Psoas muscle (tissue), 8 donors: ENCODE results near the gene HS3ST3A1. TPM values are rescaled to one million over a fixed set of nuclear protein-coding genes. Genes with fewer than 3 reads are reported as not detected.

Experiments used
- ATAC-seq, 4 donors: fragments of 200-7000 bp; cut with Tn5 transposase; one replicate each; pipeline ENCODE4 v1.9.1; 2020; ENCODE audit warnings: moderate library complexity in 3 of 4, mild to moderate bottlenecking in 2 of 4
- DNase-seq, 2 donors: peaks; one replicate each; pipeline ENCODE4 v3.0.0-alpha.2; 2020
- H3K27ac ChIP-seq: fragments of 200-600 bp; one replicate; pipeline ENCODE4 v1.8.0; 2022
- H3K27me3 ChIP-seq, 3 donors: fragments of 200-600 bp in 1 of 3; one replicate each; pipeline versions ENCODE4 v1.6.1 to v1.8.0; 2013 to 2022; ENCODE audit warnings: low read length in 2 of 3, mild to moderate bottlenecking in 2 of 3, moderate library complexity in 1 of 3; ENCODE audit not compliant: insufficient read depth in 3 of 3
- H3K36me3 ChIP-seq, 2 donors: fragments of 200-600 bp in 1 of 2; one replicate each; pipeline versions ENCODE4 v1.6.1 to v1.8.0; 2013 to 2022; ENCODE audit warnings: low read depth in 1 of 2, mild to moderate bottlenecking in 1 of 2, moderate library complexity in 1 of 2; ENCODE audit not compliant: insufficient read depth in 1 of 2
- H3K4me1 ChIP-seq: fragments of 200-600 bp; one replicate; pipeline ENCODE4 v1.8.0; 2022
- H3K4me3 ChIP-seq: fragments of 200-600 bp; one replicate; pipeline ENCODE4 v1.8.0; 2022; ENCODE audit warnings: mild to moderate bottlenecking
- H3K9me3 ChIP-seq: fragments of 200-600 bp; one replicate; pipeline ENCODE4 v1.8.0; 2022
- WGBS, 3 donors: extraction: QIAGEN DNeasy Blood & Tissue Kit; methylation state at CpG; one replicate each; pipeline versions ENCODE4 v1.1.6 to v1.1.7; 2013; 5-methylcytosine and 5-hydroxymethylcytosine counted together
- intact Hi-C, 2 donors: fragments of 100-400 bp; cut with DNase I; formaldehyde crosslinking; loops; one replicate each; pipeline versions ENCODE4 v1.11.0 to v1.14.2; 2022
- polyA plus RNA-seq, 3 donors: library from polyadenylated mRNA; stranded (reverse); fragments of 200-250 nt; gene quantifications; one replicate each; pipeline ENCODE4 v1.2.3, GENCODE V29; 2013
- total RNA-seq, 4 donors: library from RNA; stranded (reverse); fragmentation: NEBNext Ultra II Directional in 2 of 4; extraction: Animal tissue kit (Norgen Biotek cat#: 25700) in 2 of 4; gene quantifications; one replicate each; pipeline versions ENCODE4 v1.2.1 to v1.2.4, GENCODE V29; 2021 to 2023
- TF ChIP-seq, protein P1 (sequence below): fragments of 200-600 bp; IDR thresholded peaks from one replicate; pipeline ENCODE4 v1.8.0; 2022; ENCODE audit warnings: antibody characterized with exemption
- donor health status: healthy with polysubstance abuse.
- donor health status: DM: no; HTN: no; CAD: no; lungs with moderate emphysema.
- donor health status: Bipolar disorder and iron deficiency.
- donor health status: healthy.
- donor health status: DM: yes; HTN: yes; CAD: no.
- donor health status: DM: no; HTN: no; CAD: no.
- donor health status: DM: no; HTN: no; CAD: no.
- donor health status: DM: yes; HTN: yes; CAD: no.

HS3ST3A1 gene
- total and polyA plus RNA-seq, 7 donors, result 0.13 to 0.64 (median 0.44) TPM; not detected in 2

DNA sequence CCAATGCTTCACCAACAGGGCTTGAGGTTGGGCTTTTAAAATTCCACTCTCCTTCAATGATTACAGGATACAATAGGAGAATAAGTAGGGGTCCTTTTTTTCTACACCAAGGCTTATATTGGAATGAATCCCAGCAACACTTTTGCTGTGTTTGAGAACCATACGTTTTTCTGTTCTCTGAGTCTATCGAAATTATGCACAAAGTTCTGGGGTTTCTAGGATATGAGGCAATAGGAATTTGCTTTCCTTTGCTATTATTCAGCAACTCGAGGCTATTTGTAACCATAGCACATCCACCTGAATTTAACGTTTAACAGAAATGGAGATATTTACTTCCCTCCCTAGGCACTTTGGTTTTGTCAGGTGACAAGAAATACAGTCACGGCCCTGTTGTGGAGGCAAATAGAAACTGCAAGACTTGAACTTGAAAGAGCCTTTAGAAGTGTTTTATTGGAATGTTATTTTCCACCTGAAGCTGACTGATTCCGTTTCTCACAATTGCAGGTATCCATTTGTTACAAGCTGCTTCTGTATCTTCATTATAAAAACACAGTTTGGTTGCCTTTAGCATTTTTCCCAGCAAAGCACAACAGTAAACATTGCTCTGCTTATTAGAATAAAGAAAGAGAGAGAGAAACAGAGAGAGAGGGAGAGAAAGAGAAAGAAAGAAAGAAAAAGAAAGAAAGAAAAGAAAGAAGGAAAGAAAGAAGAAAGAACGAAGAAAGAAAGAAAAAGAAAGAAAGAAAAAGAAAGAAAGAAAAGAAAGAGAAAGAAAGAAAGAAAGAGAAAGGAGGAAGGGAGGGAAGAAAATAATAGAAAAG is 109.6 kb downstream of the HS3ST3A1 start:
- no peak overlapping the region for H3K27ac ChIP-seq
- DNase-seq (no peak), ATAC-seq (no peak)
- no peak overlapping the region for H3K4me3 ChIP-seq
- no peaks in the 10 kb centered on the region for H3K36me3 ChIP-seq
- H3K4me1 ChIP-seq, result no peaks in the 10 kb centered on the region
- no peaks in the 10 kb centered on the region for H3K27me3 ChIP-seq
- TF ChIP-seq, protein P1, sequence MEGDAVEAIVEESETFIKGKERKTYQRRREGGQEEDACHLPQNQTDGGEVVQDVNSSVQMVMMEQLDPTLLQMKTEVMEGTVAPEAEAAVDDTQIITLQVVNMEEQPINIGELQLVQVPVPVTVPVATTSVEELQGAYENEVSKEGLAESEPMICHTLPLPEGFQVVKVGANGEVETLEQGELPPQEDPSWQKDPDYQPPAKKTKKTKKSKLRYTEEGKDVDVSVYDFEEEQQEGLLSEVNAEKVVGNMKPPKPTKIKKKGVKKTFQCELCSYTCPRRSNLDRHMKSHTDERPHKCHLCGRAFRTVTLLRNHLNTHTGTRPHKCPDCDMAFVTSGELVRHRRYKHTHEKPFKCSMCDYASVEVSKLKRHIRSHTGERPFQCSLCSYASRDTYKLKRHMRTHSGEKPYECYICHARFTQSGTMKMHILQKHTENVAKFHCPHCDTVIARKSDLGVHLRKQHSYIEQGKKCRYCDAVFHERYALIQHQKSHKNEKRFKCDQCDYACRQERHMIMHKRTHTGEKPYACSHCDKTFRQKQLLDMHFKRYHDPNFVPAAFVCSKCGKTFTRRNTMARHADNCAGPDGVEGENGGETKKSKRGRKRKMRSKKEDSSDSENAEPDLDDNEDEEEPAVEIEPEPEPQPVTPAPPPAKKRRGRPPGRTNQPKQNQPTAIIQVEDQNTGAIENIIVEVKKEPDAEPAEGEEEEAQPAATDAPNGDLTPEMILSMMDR, result no peak
- H3K9me3 ChIP-seq, result no peaks in the 10 kb centered on the region
- 65 to 80% (median 67%) methylated on average over 7 of the region's 7 CpGs for WGBS, 3 donors
- intact Hi-C loops, result no loop called here

GRCh38 chr17:13491491-13491890 is 110.2 kb downstream of the HS3ST3A1 start:
- 87 to 98% (median 96%) methylated on average over 1 of the region's 1 CpG for WGBS, 3 donors
- DNase-seq (no peak), ATAC-seq (no peak)
- intact Hi-C loops, result no loop called here
- Histone ChIP-seq H3K27ac (no peak overlapping the region), H3K36me3 (no peaks in the 10 kb centered on the region), H3K4me1 (no peaks in the 10 kb centered on the region), H3K9me3 (no peaks in the 10 kb centered on the region), H3K4me3 (no peak overlapping the region), H3K27me3 (no peaks in the 10 kb centered on the region)
- TF ChIP-seq, protein P1, result no peak

DNA sequence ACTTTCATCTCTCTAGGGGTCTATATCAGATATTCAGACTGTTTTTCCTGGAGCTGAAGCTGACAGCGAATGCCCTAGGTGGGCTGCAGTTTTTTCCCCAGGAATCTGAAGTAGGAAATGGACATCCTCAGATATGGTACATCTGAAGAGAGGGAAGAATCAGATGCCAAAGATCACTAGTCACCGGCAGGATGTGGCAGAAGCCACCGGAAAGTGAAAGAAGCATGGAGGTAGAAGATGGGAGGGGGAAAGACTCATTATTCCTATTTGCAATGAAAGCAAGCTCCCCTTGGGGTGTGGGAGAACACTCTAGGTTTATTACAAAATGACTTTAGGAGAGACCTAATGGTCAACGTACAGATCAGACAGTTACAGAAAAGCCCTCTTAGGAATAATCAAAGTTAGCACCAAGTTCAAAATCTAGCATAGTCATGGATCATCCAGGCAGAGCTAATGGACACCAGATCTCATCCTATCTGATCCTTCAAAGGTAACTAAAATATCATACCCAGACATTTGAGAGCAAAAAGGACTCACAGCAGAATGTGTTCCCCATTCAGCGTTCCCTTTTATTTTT is 110.7 kb downstream of the HS3ST3A1 start:
- H3K4me1 ChIP-seq, result no peaks in the 10 kb centered on the region
- H3K9me3 ChIP-seq, result no peaks in the 10 kb centered on the region
- H3K4me3 ChIP-seq, result no peak overlapping the region
- WGBS, 3 donors, result 70 to 80% (median 79%) methylated on average over 5 of the region's 5 CpGs
- no peak for ATAC-seq
- no peak overlapping the region for H3K27ac ChIP-seq
- intact Hi-C loops, result no loop called here
- no peaks in the 10 kb centered on the region for H3K36me3 ChIP-seq
- no peak for DNase-seq
- TF ChIP-seq, protein P1, result no peak
- no peaks in the 10 kb centered on the region for H3K27me3 ChIP-seq

DNA sequence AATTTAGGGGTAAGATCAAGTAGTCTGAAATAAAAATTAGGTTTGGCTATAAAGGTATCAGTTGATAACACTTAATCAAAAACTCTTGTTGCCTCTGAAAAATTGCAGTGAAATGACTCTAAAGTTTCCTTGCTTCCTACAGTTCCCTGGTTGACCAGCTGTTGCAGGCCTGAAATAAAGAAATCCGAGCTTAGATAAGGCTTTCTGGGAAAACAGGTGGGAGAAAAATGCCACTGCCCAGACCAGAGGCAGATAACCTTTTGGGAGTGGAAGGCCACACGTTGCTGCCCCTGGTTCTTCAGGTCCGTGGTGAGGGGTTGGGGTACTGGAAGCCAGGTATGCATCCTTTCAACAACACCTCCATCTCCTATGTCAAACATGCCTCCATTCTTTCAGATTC is 111.3 kb downstream of the HS3ST3A1 start:
- intact Hi-C loops, result no loop called here
- TF ChIP-seq, protein P1, result no peak
- ATAC-seq, result no peak
- 24 to 49% (median 39%) methylated on average over 3 of the region's 3 CpGs for WGBS, 3 donors
- Histone ChIP-seq H3K27me3 (no peaks in the 10 kb centered on the region), H3K9me3 (no peaks in the 10 kb centered on the region), H3K27ac (no peak overlapping the region), H3K4me1 (no peaks in the 10 kb centered on the region), H3K4me3 (no peak overlapping the region), H3K36me3 (no peaks in the 10 kb centered on the region)
- no peak for DNase-seq
